ELR (cell line): ENCODE results near the gene ZNF837.
"Not testable (repeated sequence)": the region's sequence is repeated elsewhere in the genome, so short reads cannot be mapped to it uniquely, and the experiment has no call there.

Experiments used
- DNase-seq: peaks from one replicate; pipeline ENCODE4 v3.0.0-alpha.2; 2015; ENCODE audit warnings: low read depth

The ZNF837 gene

DNA sequence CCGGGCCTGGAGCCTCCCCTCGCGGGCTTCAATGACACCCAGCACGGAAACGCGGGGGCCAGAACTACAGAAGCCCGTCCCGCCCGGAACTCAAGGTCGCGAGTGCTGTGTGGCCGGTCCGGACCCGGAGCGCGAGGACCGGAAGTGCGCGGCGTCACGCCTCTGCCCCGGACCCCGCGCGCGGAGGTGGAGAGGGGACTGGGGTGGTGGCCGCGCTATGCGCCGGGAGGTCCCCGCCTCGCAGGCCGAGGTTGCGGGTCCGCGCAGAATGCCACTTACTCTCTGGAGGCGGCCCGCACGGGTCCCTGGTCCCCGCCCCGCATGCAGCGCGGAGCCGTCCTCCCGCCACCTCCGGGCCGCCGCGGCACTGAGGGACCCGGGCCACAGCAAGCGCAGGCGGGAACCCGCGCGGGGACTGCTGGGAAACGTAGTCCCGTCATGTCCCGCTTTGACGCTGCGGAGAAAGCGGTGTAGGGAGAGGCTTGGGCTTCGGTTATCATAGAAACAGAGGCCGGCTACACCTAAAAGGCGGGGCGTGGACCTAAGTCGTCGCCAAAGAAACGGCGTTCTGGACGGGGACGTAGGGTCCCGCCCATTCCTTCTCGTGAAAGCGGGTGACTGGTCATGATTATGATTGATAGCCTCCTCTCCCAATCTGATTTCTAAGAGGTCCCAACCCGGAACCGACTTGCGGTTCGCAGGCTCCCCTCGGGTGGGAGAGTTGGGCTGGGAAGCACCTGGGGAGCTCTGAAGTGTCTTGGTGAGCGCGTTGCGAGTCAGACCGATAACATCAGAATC lies at the start of gene ZNF837:
Gene ZNF837, minus strand, starts transcription at position 369 of the 798 bp plus-strand sequence. CDS start 11,698 bp downstream, outside the sequence.
- peak; percentile 100 for DNase-seq

- no peak for DNase-seq
These were observed 48.9 kb upstream of the ZNF837 start for GRCh38 chr19:58429745-58430144.

DNA sequence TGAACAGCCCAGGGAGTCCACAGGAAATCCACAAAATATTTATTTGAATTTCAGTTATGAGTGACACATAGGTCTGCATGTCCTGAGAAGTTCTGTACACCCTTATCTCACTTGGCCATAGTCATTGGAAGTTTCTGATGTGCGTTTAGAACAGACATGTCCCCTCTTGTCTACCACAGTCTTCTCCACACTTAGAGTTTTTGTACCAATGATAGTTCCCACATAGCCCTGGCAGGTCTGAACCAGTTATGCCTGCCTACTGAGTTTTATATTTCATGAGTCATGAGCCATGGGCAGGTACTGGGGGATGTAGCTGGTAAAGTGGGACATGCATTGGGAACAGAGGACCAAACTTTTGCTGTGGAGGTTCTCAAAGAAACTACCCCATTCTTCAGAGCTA lies 47.8 kb upstream of the ZNF837 start:
- DNase-seq, result no peak

GRCh38 chr19:58417071-58417470 lies 36.2 kb upstream of the ZNF837 start:
- DNase-seq, result no peak

GRCh38 chr19:58416604-58417003 lies 35.8 kb upstream of the ZNF837 start:
- no peak for DNase-seq

DNA sequence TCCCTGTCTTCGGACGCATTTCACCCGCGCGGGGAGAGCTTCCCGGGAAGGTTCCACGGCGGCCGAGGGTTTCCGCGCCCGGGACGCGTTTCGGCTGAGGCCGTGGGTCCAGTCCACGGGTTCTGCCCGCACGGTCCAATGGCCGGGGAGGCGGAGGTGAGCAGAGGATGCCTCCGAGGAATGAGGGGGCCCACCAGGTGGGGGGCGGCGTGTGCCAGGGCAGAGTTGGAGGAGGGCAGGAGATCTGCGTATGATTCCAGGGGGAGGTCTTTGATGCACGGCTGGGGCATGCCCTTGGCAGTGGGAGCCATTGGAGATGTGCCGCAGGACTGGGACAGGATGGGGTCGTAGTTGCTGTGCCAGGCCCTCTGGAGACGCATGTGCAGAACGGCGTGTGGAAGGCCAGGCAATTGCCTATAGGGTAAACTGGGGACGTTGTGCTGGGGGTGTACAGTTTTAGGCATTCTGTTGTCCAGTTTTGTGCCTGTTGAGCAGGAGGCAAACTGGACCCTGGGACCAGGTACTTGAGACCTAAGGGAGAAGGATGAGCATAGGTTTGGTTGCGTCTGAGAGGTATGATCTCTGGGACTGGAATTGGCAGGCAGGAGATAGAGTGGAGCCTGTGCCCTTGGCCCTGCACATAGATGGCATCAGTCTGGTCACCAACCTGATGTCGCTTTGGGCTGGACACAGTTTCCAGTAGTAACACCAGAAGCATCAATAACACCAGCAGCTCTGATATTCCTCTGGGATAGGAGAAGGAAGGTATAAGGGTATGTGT lies 28.4 kb upstream of the ZNF837 start:
- DNase-seq, result peak; percentile 50

DNA sequence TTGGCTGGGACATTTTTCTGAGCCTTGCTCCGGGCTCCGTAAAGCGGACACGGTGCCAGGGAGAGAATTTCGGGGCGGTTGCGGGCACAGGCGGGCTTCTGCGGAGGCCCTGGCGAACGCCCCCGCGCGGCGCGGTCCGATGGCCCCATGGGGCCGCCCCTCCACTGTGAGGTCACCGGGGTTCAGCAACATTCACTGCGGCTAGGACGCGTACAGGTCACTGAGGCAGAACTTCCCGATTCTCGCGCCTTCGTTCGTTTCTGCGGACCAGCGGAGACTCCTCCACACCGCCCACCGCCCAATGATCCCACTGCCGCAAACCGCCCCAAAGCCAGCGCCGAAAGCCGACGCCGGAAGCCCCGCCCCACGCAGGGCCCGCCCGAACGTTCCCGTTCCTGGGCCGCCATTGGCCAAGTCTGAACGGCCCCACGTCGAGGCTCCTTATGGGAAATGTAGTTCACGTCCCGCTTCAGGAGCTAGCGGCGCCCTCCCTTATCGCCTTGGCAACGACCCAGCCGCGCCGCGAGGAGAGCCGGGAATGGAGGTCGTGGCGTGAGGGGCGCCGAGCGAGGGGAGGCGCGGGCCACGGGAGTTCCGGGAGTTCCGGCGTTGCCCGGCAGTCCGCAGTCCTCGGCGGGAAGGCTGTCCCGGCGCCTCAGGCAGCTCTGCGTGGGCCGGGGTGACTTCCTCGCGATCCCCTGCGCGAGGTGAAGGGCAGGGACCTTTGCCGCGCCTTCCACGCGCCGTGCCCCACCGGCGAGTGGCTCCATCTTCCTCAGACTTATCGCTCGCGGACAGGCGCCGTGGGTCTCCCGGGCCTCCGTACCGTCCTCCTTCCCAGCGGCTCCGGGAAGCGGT lies 27.6 kb upstream of the ZNF837 start, which contains the start of gene ZNF584:
Gene ZNF584, plus strand, starts transcription at position 498 of the 858 bp plus-strand sequence. CDS start 499 bp downstream, outside the sequence.
- DNase-seq, result peak; percentile 91

GRCh38 chr19:58407658-58408151 lies 26.9 kb upstream of the ZNF837 start:
- peak; percentile 23 for DNase-seq

DNA sequence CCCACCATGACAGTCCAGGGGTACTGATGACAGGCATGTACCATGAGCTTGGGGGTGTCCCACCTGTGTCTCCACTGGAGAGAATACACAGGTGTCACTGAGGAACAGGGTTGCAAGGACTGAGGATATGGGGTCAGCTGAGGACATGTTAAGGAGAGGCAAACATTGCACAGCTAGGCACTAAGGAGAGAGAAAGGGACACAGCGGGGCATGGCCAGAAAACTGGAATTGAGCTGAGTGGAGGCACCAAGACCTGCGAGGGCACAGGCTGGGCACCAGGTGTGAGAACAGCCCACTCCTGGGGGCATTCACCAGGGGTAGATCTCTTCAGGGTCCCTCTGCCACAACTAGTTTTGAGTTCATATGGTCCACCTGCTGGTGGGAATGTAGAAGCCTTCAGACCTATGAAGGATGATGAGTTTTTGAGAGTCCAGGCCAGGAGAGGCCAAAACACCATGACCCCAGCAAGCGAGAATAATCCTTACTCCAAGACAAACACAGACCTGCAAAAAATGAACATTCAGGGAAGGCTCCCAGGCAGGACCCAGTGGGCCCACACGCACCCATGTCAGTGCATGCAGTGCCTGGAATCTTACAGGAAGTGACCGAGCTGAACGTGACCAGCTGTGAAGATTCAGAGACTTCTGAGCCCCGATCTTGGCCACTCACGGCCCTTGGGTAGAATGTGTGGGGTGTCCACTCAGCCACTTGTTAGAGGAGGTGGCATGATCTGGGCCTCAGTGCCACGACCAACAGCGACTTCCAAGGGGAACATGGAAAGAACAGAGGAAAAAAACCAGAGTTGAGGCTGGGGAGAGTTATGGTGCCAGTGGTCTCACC lies 26.2 kb upstream of the ZNF837 start:
- DNase-seq, result peak; percentile 38

GRCh38 chr19:58403920-58404478 lies 23.2 kb upstream of the ZNF837 start:
- not testable (repeated sequence) for DNase-seq

DNA sequence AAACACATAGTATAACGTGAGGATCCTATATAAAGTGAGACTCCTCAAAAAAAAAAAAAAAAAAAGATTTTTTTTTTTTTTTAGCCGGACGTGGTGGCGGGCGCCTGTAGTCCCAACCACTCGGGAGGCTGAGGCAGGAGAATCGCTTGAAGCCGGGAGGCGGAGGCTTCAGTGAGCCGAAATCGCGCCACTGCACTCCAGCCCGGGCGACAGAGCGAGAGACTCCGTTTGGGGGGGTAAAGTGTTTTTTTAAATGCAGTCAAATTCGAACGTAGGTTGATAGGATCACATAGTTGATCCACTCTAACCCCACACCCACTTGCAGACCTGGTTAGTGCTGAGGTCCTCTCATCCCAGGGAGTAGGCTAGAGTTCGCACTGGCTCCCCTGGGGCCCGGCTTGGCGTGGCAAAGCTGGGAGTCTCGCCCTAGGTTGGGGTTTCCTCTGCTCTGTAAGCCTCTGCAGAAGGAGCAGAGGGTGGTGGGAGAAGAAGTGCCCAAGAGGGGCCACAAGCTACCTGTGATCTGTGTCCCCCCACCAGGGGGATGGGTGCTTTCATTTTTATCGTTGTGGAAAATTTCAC lies 21.1 kb upstream of the ZNF837 start:
- no peak for DNase-seq

DNA sequence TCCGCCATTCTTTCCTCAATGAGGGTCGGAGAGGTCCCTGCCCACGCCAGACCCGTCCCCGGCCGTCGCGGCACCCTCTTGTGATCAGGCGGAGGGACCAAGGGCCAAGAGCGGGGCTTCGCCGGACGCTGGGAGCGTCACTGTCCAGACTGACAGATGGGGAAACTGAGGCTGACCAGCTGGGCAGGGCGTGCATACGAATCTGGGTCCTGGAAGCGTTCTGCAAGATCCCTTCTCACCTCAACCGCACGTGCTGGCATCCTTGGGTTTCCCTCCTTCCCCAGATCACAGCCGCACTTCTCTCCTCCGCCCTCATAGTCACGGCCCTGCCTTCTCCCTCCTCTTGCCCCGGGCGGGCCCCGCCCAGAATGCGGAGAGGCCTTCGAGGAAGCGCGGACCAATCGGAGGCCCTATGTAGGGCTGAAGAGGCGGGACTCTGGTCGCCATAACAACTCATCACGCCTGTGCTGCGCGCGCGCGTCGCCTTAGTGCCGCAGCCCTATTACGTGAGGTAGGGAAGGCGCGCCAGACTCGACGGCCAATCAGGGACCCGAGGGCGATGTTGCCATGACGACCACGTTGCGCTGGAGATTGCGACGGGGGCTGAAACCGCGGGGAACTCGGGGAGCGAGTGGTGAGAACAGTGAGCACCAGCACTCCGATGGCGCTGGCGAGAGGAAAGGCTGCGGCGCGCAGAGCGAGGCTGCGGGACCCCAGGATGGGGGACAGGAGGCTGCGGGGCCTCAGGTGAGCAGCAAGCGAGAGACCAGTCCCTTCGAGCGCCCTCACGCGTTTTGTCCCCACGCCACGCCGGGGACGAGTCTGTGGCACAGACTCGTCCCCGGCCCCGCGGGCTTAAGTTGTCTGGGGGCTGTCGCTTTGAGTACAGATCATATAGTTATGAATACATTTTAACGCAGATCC lies 20.3 kb upstream of the ZNF837 start:
- peak; percentile 96 for DNase-seq

- no peak for DNase-seq
These were observed 19.6 kb upstream of the ZNF837 start for GRCh38 chr19:58400316-58400915.

- no peak for DNase-seq
These were observed 19.1 kb upstream of the ZNF837 start for GRCh38 chr19:58399903-58400302.

GRCh38 chr19:58398545-58398944 lies 17.7 kb upstream of the ZNF837 start:
- DNase-seq, result no peak

GRCh38 chr19:58398087-58398486 lies 17.3 kb upstream of the ZNF837 start:
- DNase-seq, result no peak

GRCh38 chr19:58397533-58398037 lies 16.8 kb upstream of the ZNF837 start:
- DNase-seq, result no peak

- no peak for DNase-seq
These were observed 16.1 kb upstream of the ZNF837 start for GRCh38 chr19:58396691-58397532.
